ENCODE results near the gene PRRT4. TPM values are rescaled to one million over a fixed set of nuclear protein-coding genes. Genes with fewer than 3 reads are reported as not detected.

The PRRT4 gene
- total and polyA plus RNA-seq, 2 of the 13 experiments (the other 11 are each of a cell fraction or from before 2014, with no cell fraction given), result not detected

GRCh38 chr7:128310499-128310898 is 51.0 kb downstream of the PRRT4 start (continued):
- TF ChIP-seq ATF5 (CRISPR knock-in tag; IDR thresholded peaks at IDR 0.05; ENCODE audit: low read depth) (no peak), ZNF737 (CRISPR knock-in tag; IDR thresholded peaks at IDR 0.05; ENCODE audit: borderline replicate concordance) (no peak), ZBTB1 (CRISPR knock-in tag; IDR thresholded peaks at IDR 0.05; ENCODE audit: borderline replicate concordance) (no peak), MTA1 (CRISPR knock-in tag; IDR thresholded peaks at IDR 0.05; ENCODE audit: borderline replicate concordance) (0 out of 2 replicates have a peak, but pooled peaks have one; percentile 67), RAD21 (CRISPR knock-in tag; IDR thresholded peaks at IDR 0.05) (no peak), CENPT (CRISPR knock-in tag; IDR thresholded peaks at IDR 0.05; ENCODE audit: low read depth) (no peak), FIP1L1 (IDR thresholded peaks at IDR 0.05; ENCODE audit: borderline replicate concordance, insufficient read depth, low read depth, low read length) (no peak), RERE (CRISPR knock-in tag; IDR thresholded peaks at IDR 0.05; ENCODE audit: low read depth) (0 out of 2 replicates have a peak, but pooled peaks have one; percentile 24), ZNF281 (CRISPR knock-in tag; IDR thresholded peaks at IDR 0.05; ENCODE audit: borderline replicate concordance) (peak; percentile 82; the same call in 1 of the 2 replicates), ZSCAN22 (CRISPR knock-in tag; IDR thresholded peaks at IDR 0.05) (no peak), FOXK2 (IDR thresholded peaks at IDR 0.05) (0 out of 2 replicates have a peak, but pooled peaks have one; percentile 50), ELF1 (CRISPR knock-in tag; IDR thresholded peaks at IDR 0.05) (no peak), RCOR2 (CRISPR knock-in tag; IDR thresholded peaks at IDR 0.05) (no peak; the same call in 1 of the 2 replicates)
- TF ChIP-seq, protein P1, sequence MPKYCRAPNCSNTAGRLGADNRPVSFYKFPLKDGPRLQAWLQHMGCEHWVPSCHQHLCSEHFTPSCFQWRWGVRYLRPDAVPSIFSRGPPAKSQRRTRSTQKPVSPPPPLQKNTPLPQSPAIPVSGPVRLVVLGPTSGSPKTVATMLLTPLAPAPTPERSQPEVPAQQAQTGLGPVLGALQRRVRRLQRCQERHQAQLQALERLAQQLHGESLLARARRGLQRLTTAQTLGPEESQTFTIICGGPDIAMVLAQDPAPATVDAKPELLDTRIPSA (CRISPR knock-in tag; IDR thresholded peaks at IDR 0.05; ENCODE audit: borderline replicate concordance), result no peak
- TF ChIP-seq, protein P2, sequence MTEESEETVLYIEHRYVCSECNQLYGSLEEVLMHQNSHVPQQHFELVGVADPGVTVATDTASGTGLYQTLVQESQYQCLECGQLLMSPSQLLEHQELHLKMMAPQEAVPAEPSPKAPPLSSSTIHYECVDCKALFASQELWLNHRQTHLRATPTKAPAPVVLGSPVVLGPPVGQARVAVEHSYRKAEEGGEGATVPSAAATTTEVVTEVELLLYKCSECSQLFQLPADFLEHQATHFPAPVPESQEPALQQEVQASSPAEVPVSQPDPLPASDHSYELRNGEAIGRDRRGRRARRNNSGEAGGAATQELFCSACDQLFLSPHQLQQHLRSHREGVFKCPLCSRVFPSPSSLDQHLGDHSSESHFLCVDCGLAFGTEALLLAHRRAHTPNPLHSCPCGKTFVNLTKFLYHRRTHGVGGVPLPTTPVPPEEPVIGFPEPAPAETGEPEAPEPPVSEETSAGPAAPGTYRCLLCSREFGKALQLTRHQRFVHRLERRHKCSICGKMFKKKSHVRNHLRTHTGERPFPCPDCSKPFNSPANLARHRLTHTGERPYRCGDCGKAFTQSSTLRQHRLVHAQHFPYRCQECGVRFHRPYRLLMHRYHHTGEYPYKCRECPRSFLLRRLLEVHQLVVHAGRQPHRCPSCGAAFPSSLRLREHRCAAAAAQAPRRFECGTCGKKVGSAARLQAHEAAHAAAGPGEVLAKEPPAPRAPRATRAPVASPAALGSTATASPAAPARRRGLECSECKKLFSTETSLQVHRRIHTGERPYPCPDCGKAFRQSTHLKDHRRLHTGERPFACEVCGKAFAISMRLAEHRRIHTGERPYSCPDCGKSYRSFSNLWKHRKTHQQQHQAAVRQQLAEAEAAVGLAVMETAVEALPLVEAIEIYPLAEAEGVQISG (CRISPR knock-in tag; IDR thresholded peaks at IDR 0.05), result no peak

Measured in HepG2 (cell line).